ENCODE data around the gene NFYC.

The NFYC gene

GRCh38 chr1:40795811-40796586 is 104.5 kb downstream of the NFYC start:
- no peak overlapping the region for H3K27ac ChIP-seq
- TF ChIP-seq CTCF (conservative IDR thresholded peaks at IDR 0.05): no peak

DNA sequence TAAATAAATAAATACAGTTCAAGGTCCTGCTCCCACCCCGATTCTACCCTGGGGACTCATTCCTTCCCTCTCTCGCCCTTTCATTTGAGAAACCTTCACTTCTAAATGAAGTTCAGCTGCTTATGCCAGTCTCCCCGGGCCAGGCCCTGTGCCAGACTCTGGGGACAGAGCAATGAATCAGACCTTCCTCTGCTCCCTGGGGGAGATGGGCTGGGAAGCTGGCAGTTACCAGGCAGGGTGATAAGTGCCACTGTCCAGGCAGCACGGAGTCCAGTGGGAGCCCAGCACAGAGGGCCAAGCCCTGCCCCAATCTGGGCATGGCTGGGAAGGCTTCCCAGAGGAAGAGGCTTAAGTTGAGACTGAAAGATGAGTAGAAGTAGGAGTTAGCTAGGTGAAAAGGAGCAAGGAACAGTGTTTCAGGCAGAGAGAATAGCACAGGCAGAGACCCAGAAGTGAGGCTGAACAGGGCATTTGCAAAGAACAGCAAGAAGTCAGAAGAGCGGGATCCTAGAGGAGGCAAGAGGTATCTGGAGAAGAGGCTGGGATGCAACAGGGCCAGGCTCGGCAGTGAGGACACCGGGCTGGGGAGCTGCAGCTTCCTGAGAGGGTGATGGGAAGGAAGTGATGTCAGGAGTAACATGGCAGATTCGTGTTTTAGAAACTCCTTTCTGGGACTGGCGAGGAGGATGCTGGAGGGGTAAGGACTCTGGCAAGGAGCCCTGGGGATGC is 105.6 kb downstream of the NFYC start:
- H3K27ac ChIP-seq: no peak overlapping the region
- no peak for TF ChIP-seq CTCF (conservative IDR thresholded peaks at IDR 0.05)

DNA sequence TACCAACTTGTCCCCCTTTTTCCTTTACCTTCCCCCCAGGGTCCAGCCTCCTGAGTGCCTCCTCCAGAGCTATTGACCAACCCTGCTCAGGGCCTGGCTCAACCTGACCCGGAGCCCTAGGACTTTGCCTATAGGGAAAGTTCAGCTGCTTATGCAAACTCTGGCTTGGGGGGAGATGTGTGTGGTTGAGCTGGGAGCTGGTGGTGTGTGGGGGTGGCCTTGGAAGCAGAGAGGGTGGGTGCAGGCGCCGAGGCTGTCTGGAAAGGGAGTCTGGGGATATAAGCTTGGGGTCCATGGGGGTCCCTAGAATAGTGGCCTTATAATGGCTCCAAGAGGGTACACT is 106.1 kb downstream of the NFYC start:
- TF ChIP-seq CTCF (conservative IDR thresholded peaks at IDR 0.05): no peak
- no peak overlapping the region for H3K27ac ChIP-seq

DNA sequence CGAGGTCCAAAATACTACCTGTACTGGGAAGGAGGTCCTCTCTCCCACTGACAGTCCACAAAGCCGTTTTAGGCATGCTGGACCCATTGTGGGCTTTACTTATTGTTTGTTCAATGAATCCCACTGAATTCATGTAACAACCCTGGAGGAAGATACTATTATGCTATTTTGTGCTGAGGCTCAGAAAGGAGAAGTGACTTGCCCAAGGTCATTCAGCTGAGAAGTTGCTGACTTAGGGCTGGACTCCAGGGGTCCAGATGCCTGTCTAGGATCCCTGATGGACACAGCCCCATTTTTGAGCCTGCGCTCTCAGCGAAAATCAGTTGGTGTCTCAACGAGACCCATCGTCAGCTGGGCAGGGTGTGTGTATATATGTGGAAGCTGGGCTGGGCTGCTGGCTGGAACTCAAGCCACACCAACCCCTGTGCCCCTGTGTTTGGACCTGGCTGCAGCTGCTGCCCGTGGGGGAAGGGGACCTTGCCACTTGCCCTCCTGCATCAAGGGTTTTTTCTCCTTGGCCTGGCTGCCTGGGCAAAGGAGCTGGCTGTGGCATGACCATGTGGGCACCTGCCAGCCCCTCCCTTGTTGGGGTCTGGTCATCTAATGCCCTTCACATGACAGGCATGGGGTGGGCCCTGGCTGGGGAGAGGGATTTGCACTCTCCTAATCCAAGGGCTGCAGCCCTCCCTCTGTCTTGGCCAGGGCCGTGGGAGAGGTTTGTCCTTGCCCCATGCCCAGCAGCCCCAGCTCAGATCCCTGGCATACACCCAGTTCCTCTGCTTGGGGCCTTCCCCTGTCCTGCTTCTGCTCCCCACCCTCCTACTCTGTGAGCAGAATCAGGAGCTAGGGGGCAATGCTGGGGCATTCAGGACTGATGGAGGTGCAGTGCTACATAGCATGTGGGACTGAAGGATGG is 107.1 kb downstream of the NFYC start:
- H3K27ac ChIP-seq: no peak overlapping the region
- no peak for TF ChIP-seq CTCF (conservative IDR thresholded peaks at IDR 0.05)

- H3K27ac ChIP-seq: no peak overlapping the region
Measured at GRCh38 chr1:40799351-40799867, 107.9 kb downstream of the NFYC start.

GRCh38 chr1:40801742-40802077 is 110.2 kb downstream of the NFYC start:
- TF ChIP-seq CTCF (conservative IDR thresholded peaks at IDR 0.05): no peak
- H3K27ac ChIP-seq: no peak overlapping the region

More at GRCh38 chr1:40799351-40799867, 107.9 kb downstream of the NFYC start:
- TF ChIP-seq CTCF (conservative IDR thresholded peaks at IDR 0.05): no peak
